Measurements from ENCODE around the gene STOML1.

- TF ChIP-seq POLR2A (IDR thresholded peaks at IDR 0.05; ENCODE audit: low read depth, low read length) = no peak
- no peak for TF ChIP-seq POLR2AphosphoS5 (IDR thresholded peaks at IDR 0.05; ENCODE audit: low read depth, low read length)
Observed at GRCh38 chr15:73984208-73984979, 7.7 kb downstream of the STOML1 start.

Data from GM12892 (cell line).